Measurements from ENCODE around the gene FSIP1.

Gene FSIP1

GRCh38 chr15:39629371-39629770, 153.3 kb downstream of the FSIP1 start:
- TF ChIP-seq CTCF (IDR thresholded peaks at IDR 0.05; ENCODE audit: low read depth, low read length) = no peak
- Histone ChIP-seq H3K4me3 (ENCODE audit: low read depth, low read length) (no peak overlapping the region), H3K27me3 (no peaks in the 10 kb centered on the region), H3K9me3 (no peaks in the 10 kb centered on the region), H3K4me1 (no peaks in the 10 kb centered on the region), H3K36me3 (no peaks in the 10 kb centered on the region)
- DNase-seq = no peak

- no peaks in the 10 kb centered on the region for H3K36me3 ChIP-seq
- DNase-seq = no peak
- TF ChIP-seq CTCF (IDR thresholded peaks at IDR 0.05; ENCODE audit: low read depth, low read length) = no peak
- H3K4me1 ChIP-seq = no peaks in the 10 kb centered on the region
- H3K9me3 ChIP-seq = no peaks in the 10 kb centered on the region
- H3K27me3 ChIP-seq = no peaks in the 10 kb centered on the region
- no peak overlapping the region for H3K4me3 ChIP-seq (ENCODE audit: low read depth, low read length)
Measured at GRCh38 chr15:39628546-39629257, 153.9 kb downstream of the FSIP1 start.

- Histone ChIP-seq H3K27me3 (no peaks in the 10 kb centered on the region), H3K4me3 (ENCODE audit: low read depth, low read length) (no peak overlapping the region), H3K36me3 (no peaks in the 10 kb centered on the region), H3K9me3 (no peaks in the 10 kb centered on the region), H3K4me1 (no peaks in the 10 kb centered on the region)
- TF ChIP-seq CTCF (IDR thresholded peaks at IDR 0.05; ENCODE audit: low read depth, low read length) = no peak
- DNase-seq = no peak
Measured at GRCh38 chr15:39628144-39628508, 154.5 kb downstream of the FSIP1 start.

DNA sequence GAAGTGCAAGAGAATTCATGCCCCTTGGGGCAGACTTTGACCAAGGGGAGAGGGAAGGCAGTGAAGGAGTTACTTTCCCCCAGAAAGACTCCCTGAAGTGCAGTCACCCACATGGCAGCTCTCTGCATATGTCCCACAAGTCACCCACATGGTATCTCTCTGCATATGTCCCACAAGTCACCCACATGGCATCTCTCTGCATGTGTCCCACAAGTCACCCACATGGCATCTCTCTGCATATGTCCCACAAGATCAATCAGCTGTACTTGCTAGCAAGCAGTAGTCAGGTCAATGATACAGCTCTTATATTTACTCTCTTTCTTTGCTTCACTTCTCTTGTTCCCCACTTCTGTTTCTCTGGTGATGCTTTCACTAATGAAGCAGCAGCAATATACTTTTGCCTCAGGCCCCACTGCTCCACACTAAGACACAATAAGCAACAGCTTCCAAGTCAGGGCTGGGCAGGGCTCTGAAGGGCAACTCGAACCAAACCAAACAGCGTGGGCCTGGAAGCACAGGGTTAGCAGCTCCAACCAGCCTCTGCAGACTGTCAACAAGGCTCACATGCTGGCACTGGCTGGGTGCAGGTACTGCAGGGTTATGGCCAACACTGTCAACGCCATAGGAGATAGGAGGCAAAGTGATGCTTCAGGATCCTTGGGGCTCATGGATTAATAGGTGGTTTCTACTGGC, 155.0 kb downstream of the FSIP1 start:
- no peak overlapping the region for H3K4me3 ChIP-seq (ENCODE audit: low read depth, low read length)
- H3K9me3 ChIP-seq = no peaks in the 10 kb centered on the region
- DNase-seq = no peak
- H3K36me3 ChIP-seq = no peaks in the 10 kb centered on the region
- H3K27me3 ChIP-seq = no peaks in the 10 kb centered on the region
- TF ChIP-seq CTCF (IDR thresholded peaks at IDR 0.05; ENCODE audit: low read depth, low read length) = no peak
- no peaks in the 10 kb centered on the region for H3K4me1 ChIP-seq

- no peak for TF ChIP-seq CTCF (IDR thresholded peaks at IDR 0.05; ENCODE audit: low read depth, low read length)
- Histone ChIP-seq H3K4me1 (no peaks in the 10 kb centered on the region), H3K9me3 (no peaks in the 10 kb centered on the region), H3K36me3 (no peaks in the 10 kb centered on the region), H3K27me3 (0 out of 2 replicates have a peak, but pooled peaks cover 3% of the 10 kb centered on the region), H3K4me3 (ENCODE audit: low read depth, low read length) (no peak overlapping the region)
- DNase-seq = no peak
Measured at GRCh38 chr15:39625856-39626255, 156.8 kb downstream of the FSIP1 start.

- Histone ChIP-seq H3K9me3 (no peaks in the 10 kb centered on the region), H3K4me3 (ENCODE audit: low read depth, low read length) (no peak overlapping the region), H3K36me3 (no peaks in the 10 kb centered on the region), H3K4me1 (no peaks in the 10 kb centered on the region), H3K27me3 (0 out of 2 replicates have a peak, but pooled peaks cover 3% of the 10 kb centered on the region)
- no peak for DNase-seq
- no peak for TF ChIP-seq CTCF (IDR thresholded peaks at IDR 0.05; ENCODE audit: low read depth, low read length)
Measured at GRCh38 chr15:39625451-39625850, 157.2 kb downstream of the FSIP1 start.
